ENCODE results near the gene ARL13B.
"Not testable (repeated sequence)": the region's sequence is repeated elsewhere in the genome, so short reads cannot be mapped to it uniquely, and the experiment has no call there.

Gene ARL13B

DNA sequence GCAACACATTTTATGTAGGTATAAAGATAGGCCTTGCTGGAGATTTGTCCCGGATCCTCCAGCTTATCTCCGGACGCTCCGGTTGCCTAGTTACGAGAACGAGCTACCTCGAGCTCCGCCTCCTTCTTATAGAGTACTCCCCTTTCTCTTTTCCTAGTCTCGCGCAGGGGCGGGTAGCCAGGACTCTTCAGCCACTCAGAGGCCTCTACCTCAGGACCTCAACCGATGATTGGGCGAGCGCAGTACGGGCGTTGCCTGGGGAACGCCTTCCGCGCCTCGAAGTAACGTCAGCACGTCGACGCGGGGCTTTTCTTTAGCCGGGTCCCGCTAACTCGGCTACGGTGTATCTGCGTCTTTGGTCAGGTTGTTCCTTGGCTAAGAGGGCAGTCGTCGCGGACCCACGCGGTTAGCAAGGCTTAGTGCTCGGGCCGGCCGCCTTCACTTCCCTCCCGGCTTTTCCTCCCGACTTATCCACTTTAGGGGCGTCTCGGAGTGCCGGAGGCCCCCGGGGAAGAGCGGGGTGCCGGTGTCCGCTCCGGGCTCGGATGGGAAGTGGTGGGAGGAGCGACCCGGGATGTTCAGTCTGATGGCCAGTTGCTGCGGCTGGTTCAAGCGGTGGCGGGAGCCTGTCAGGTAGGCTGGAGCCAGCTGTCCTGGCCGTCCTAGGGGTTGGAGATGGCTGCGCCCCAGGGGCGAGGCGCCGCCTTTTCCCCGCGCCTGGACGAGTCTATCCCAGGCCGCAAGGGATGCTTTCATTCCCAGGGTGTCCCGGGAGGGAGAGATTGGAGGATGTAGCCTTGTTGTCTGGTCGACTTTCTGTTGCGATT is at the start of gene ARL13B:
TSS of gene ARL13B (plus strand) at position 306 of the 827 bp plus-strand sequence. CDS start at position 575, 269 bp downstream.
- peak; percentile 96 for DNase-seq (ENCODE audit: low spot score)

DNA sequence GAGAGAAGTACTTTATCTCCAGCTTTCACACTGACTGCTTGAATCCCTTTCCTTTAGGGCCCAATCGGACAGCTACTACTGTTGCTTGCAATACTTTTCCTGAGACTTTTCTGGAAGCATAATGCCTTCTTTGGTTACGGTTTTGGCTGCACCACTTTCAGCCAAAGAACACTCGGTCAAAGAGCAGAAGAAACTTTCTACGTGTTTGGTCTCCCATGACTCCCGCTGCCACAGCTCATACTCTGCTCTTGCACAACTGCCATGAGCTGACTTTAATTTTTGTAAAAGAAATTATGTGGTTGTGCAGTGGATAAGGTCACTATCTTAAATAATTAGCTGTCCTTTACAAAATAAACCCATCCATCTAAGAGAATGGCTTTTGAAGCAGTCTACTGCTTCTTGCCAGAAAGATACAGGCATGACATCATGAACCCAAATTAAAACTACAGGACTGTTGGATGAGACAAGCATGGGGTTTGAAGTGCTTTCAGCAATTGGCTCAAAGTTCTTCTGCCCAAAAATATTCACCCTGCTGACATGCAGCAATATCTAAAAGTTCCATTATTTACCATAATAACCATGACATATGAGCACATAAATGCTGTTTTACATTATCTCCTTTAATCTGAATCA is 48.2 kb upstream of the ARL13B start:
- DNase-seq (ENCODE audit: low spot score): no peak

DNA sequence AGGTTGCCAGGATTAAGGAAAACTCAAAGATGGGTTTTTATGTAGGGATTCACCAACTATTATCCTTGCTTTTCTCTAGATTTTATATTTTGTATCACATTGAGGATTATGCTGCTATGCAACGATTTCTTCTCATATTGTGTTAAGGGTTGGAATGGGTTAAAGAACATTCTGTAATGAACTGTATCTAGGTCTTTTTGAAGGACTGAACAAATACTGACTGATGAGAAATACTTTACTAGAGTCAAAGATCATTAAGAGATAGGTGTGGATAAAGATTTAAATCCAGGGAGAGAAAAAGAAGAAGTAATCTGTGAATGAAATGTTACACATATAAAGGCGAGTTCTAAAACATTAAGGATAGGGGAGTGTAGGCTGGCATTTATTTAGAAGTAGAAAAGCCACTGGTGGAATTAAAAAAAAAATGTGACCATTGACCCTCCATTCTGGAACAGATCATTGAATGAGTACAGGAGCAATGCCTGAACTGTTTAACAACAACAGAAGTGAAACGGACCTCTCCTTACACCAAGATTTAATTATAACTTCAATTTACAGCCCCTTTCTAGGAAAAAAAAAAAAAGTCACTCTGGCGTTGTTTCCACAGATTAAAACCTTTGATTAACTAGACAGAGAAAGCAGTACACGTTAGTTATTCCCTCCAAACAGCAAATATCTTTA is 45.4 kb upstream of the ARL13B start:
- DNase-seq (ENCODE audit: low spot score): no peak

DNA sequence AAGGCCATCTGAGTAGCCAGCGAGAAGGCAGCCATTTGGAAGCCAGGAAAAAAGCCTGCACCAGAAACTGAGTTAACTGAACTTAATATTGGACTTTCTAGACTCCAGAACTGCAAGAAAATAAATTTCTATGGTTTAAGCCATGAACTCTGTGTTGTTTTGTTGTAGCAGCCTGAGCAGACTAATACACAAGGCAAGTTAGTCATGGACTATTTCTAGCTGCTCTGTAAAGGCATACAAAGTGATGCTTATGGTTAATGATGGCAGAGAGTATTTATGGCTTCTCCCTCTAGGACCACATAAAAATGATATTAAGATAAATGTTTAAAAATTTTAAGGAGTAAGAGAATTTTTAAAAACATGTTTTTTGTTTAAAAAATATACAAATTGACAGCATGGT is 43.4 kb upstream of the ARL13B start:
- DNase-seq (ENCODE audit: low spot score): no peak

DNA sequence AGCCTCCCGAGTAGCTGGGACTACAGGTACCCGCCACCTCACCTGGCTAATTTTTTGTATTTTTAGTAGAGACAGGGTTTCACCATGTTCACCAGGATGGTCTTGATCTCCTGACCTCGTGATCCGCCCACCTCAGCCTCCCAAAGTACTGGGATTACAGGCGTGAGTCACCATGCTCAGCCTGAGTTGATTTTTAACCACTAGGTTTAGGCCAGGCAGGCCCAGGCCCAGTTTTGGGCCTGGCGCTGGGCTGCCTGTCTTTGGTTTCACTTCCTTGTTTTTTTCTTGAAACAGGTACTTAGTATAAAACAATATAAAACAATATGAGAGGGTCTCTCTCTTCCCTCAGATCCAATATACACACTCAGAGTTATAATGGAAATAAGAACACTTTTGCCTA is 42.5 kb upstream of the ARL13B start:
- not testable (repeated sequence) for DNase-seq (ENCODE audit: low spot score)

DNA sequence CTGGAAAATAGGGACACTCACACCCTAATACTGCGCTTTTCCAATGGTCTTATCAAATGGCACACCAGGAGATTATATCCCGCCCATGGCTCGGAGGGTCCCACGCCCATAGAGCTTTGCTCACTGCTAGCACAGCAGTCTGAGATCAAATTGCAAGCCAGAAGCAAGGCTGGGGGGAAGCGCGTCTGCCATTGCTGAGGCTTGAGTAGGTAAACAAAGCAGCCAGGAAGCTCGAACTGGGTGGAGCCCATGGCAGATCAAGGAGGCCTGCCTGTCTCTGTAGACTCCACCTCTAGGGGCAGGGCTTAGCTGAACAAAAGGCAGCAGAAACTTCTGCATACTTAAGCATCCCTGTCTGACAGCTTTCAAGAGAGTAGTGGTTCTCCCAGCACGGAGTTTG is 30.0 kb upstream of the ARL13B start:
- not testable (repeated sequence) for DNase-seq (ENCODE audit: low spot score)

DNA sequence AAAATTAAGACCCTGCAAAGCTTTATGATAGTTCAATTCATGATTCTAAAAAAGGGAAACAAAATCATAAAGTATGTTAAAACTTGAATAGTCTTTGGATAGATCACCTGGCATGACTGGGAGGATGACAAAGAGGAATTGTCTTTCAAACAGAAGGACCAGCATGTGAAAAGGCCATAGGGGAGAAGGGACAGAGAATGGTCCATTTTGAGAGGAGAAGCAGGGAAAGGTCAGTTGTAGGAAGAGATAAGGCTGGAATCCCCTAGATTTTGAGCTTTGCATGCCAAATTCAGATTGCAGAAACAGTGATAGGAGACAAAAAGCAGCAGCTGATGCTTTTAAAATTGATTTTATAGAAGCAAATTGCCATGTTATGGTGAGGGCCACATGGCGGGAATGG is 18.9 kb upstream of the ARL13B start:
- DNase-seq (ENCODE audit: low spot score): no peak

DNA sequence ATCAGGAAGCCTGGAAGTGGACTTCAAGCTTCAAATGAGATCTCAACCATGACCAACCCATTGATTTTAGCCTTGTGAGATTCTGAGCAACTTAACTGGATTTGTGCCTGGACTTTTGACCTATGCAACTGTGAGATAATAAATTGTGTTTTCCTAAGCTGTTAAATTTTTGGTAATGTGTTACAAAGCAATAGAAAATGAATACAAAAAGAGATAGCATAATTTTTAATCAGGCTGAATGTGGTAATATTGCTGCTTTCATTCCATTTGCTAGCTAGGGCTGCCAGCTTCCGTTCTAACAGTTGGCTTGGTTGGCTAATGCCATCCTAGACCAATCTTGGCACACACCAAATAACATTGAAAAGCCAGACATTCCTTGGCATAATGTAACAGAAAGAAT is 18.5 kb upstream of the ARL13B start:
- DNase-seq (ENCODE audit: low spot score): no peak

DNA sequence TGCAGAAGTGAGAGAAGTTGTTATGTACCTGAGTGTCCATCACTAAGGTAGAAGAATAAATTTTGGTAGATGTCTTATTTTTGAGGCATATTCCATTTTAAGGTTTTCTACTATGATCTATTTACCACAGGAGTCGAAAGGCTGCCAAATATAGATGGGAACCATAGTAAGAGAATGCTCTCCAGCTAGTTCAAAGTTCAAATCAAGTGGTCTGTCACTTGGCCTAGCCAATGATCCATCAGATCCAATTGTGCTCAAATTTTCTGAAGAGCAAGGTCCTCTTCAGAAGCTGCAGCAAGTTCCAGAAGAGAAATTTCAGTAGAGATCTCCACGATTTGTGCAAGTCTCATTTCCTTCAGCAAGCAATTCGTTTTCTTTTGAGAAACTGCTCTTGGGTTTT is 17.2 kb upstream of the ARL13B start:
- no peak for DNase-seq (ENCODE audit: low spot score)

DNA sequence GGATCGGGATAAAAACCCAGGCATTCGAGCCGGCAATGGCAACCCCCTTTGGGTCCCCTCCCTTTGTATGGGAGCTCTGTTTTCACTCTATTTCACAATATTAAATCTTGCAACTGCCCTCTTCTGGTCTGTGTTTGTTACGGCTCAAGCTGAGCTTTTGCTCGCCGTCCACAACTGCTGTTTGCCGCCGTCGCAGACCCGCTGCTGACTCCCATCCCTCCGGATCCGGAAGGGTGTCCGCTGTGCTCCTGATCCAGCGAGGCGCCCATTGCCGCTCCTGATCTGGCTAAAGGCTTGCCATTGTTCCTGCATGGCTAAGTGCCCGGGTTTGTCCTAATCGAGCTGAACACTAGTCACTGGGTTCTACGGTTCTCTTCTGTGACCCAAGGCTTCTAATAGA is 14.8 kb upstream of the ARL13B start:
- not testable (repeated sequence) for DNase-seq (ENCODE audit: low spot score)

DNA sequence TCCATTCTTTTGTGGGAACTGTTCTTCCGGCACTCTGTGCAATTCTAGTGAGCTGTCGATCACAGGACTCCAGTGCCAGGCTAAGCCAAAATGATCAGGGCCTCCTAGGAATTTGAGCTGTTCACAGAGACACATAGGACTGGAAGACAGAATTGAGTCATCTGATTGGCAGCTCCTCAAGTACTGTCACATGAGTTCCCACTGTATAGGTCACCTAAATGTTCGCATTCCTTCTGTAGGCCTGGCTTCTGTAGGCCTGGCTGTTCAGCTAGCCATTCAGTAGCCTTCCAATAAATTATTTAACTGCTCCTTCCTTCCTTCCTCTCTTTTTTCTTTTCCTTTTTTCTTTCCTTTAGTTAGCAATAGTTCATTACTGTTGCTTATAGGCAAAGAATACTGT is 10.5 kb upstream of the ARL13B start:
- no peak for DNase-seq (ENCODE audit: low spot score)

DNA sequence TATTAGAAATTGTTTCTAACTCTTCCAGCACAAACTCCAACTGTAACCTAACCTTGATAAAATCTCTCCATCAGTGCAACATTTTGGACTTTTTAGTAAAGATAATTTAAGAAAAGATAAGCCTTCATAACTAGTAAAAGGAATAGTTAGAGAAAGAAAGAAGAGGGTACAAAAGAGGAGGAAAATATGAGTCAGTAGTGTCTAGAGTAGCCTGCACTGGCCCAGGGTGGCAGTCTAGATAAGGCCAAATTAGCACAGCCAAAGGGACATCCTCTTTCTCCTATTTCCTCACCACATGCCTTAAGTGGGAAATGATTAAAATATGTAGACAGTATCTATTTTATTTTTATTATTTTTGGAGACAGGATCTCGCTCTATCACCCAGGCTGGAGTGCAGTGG is 10.0 kb upstream of the ARL13B start:
- DNase-seq (ENCODE audit: low spot score): no peak

DNA sequence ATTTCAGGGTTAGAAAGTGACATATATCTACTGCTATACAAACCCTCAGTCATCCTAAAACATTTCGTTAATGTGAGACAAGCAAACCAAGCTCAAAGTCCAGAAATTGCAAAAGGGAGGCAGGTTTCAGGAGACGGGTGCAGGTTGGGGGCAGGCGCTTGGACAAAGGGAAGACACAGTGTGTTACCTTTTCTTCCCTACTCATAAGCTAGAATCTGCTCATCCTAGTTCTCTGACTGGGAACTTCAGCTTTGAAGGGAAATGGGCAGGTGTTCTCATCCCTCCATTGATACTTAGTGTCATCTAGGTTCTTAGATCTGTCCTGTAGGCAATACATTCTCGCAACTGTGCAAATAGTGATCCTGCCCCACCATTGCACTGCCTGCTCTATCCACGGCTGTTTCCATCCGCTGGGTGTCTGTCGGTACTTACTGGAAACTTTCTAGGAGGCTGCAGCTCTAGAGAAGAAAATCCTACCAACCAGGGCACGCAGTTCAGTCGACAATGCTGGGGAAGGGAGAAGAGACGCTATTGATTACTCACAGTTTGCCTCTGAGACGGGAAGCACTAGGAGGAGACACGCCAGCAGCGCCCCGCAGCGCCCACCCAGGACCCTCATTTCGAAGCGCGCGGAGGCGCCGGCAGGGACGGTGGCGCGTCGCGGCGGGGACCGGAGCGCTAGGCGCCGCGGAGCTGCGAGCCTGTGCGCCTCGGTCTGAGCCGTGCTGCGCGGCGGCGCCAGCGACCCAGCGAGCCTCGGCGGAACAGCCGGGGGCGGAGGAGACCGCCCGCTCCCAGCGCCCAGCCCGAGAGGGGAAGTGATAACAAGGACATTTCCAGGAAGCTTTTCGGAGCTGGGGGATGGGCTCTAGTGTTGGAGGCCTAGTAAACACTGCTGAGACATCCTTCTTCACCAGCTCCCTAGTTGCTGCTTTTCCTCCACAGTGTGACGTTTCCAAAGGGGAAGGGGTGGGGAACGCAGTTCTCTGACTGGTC is 6.5 kb upstream of the ARL13B start, which contains the start of gene PROS1:
TSS of gene PROS1 (minus strand) at position 766 of the 996 bp plus-strand sequence. CDS start at position 619, 147 bp downstream.
- DNase-seq (ENCODE audit: low spot score): peak; percentile 59

DNA sequence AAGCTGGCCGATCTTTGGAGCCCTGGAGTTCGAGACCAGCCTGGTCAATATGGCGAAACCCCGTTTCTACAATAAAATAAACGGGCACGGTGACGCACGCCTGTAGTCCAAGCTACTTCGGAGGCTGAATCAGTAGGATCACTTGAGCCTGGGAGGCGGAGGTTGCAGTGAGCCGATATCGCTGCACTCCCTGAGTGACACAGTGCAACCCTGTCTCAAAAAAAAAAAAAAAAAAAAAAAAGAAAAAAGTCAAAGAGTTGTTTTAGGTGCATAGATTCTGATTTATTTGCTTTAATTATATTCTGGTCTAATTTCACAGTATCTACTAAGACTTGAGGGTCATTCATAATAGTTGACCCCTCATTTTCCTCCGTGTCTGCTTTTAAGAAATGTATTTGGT is 1.7 kb downstream of the ARL13B start:
- no peak for DNase-seq (ENCODE audit: low spot score)

DNA sequence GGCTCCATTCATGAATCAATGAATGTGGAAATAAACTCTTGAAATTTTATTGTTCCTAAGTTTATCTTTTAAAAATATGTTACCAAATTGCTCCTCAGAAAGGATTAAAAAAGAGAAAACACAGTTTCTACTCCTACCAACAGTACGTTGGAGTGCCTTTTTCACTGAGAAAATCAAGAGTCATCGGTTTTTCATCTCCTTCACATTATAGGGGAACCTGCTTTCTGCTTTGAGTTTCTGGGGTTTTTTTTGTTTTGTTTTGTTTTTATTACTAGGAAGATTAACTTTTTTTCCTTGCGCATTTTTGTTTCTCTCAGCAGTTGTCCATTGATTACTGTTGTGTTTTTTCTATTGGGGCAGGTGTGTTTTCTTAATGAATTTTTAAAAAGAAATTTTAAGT is 3.5 kb downstream of the ARL13B start:
- no peak for DNase-seq (ENCODE audit: low spot score)

DNA sequence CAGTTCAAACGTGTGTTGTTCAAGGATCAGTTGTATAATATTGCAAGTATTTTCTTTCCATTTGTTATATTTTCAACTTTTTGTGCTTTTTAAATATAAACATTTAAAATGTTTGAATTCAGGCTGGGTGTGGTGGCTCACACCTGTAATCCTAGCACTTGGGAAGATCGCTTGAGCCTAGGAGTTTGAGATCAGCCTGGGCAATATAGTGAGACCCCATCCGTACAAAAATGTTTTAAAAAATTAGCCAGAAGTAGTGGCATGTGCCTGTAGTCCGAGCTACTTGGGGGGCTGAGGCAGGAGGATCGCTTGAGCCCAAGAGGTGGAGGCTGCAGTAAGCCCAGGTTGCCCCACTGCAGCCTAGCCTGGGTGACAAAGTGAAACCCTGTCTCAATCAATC is 4.7 kb downstream of the ARL13B start:
- DNase-seq (ENCODE audit: low spot score): no peak

DNA sequence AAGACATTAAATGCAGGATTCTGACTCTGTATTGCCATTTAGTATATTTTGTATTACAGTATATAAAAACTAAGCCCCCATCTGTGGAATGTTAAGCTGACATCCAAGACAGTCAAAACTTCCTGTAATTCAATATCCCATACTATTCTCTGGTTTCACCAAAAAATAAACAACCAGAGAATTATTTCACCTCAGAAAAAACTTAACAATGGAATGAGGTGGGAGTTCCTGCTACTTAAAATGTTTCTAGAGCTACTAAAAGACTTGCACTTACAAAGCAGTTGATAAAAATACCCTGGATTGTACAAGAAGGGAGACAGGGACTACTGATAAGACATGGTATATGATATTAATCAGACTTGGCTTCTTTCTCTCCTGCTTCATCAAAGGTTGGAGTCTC is 8.3 kb downstream of the ARL13B start:
- DNase-seq (ENCODE audit: low spot score): no peak

DNA sequence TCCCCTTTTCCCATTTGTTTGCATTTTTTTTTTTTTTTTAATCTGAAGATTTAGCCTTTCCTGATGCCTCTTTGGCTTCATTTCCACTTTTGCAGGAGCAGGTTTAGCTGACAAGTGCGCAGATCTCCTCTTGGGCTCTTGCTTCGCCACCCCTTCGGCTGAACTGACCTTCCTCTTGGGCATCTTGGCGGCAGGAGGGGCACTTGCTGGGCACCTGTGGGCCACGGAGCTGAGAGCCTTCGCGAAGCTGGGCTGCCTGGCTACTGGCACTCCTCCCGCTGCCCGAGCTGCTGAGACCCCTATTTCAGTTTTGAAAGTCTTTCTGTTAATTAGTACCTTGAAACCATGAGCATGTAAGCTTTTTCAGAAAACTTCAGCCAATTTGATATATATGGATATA is 8.8 kb downstream of the ARL13B start:
- no peak for DNase-seq (ENCODE audit: low spot score)

DNA sequence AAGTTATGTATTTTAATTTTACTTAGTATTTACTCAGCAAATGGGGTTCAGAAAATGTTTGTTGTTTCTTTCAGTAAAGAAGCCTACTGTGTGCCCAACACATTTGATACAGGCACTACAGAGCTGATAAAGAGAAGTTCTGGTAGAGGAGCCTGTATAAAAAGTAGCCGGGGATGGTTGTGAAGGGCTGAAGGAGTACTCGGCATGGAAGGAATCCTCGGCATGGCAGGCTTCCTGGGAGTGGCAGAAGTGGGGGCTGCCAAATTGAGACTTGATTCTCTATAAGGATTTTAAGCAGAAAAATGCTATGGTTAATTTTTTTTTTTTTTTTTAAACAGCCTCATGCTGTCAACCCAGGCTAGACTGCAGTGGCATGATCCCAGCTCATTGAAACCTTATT is 9.3 kb downstream of the ARL13B start:
- no peak for DNase-seq (ENCODE audit: low spot score)

DNA sequence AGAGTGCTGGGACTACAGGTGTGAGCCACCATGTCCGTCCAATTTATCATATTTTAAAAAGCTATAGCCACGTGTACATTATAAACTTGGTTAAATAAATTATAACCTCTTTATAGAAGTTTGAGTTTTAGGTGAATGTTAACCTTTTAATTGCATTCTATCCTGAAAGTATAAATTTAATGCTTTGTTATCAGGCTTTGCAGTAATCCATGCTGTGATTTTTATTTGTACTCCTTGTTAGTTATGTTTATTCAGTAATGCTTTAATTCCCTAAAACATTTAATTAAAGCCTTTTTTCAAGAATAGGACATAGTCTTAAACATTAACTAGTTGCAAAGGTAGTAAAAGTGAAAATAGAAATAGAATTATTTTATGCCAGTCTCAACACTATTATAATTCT is 11.7 kb downstream of the ARL13B start:
- no peak for DNase-seq (ENCODE audit: low spot score)

DNA sequence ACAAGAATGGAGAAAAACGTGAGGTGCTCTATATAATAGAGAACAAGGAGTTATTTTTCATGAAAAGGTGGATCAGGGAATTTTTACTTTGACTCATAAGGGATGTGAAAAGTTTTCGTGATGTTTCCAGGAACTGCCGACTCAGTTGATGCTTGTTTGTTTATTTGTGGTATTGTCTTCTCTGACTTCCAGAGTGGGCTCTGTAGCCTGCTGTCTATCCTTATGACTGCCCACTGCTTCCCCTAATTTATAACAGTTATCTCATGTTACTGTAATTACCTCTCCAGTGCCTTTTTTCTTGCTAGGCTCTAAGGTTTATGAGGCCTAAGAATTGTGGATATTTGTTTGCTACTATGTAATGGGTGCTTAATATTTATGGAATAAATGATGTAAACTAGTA is 12.3 kb downstream of the ARL13B start:
- no peak for DNase-seq (ENCODE audit: low spot score)

DNA sequence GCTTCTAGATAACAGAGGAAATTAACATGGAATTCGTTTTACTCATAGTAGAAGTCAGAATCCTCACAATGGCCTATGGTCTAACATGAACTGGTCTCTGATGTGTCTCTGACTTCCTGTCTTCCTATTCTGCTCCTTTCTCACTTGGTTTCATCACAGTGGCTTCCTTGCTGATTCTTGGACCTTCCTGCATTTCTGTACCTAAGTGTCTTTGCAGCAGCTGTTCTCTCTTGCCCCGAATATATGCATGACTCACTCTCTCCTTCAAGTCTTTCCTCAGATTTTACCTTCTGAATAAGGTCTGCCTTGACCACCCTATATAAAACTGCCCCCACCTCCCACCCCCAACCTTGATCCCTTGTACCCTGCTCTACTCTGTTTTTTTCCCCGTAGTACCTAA is 14.1 kb downstream of the ARL13B start:
- no peak for DNase-seq (ENCODE audit: low spot score)

Data from LoVo (cell line).